Nephron (organoid): ENCODE data around the gene CFAP251.
"Not testable (repeated sequence)": the region's sequence is repeated elsewhere in the genome, so short reads cannot be mapped to it uniquely, and the experiment has no call there.

Source experiments
- H3K27ac Mint-ChIP-seq, 3 experiments: 2 replicates each; pipeline ENCODE4 v1.8.0; 2020; ENCODE audit warnings: mixed read lengths in 3 of 3, mild to moderate bottlenecking in 2 of 3, moderate library complexity in 1 of 3
- H3K27me3 Mint-ChIP-seq: 2 replicates; pipeline ENCODE4 v1.8.0; 2021; ENCODE audit warnings: low read depth, mild to moderate bottlenecking, moderate library complexity, mixed read lengths
- H3K36me3 Mint-ChIP-seq: 2 replicates; pipeline ENCODE4 v1.8.0; 2020; ENCODE audit warnings: low read depth, mixed read lengths
- H3K4me1 Mint-ChIP-seq: 2 replicates; pipeline ENCODE4 v1.8.0; 2020; ENCODE audit warnings: mixed read lengths
- H3K4me3 Mint-ChIP-seq, 3 experiments: 2 replicates each; pipeline ENCODE4 v1.8.0; 2020; ENCODE audit warnings: mild to moderate bottlenecking in 3 of 3, mixed read lengths in 3 of 3, moderate library complexity in 2 of 3
- H3K9me3 Mint-ChIP-seq: 2 replicates; pipeline ENCODE4 v1.8.0; 2020; ENCODE audit warnings: mixed read lengths
- CTCF ChIP-seq, 3 experiments: fragments of 200-600 bp; sonication (generic); IDR thresholded peaks; one replicate each; pipeline ENCODE4 v1.5.0; 2021; ENCODE audit warnings: antibody characterized with exemption in 3 of 3; ENCODE audit not compliant: unreplicated experiment in 3 of 3

Gene CFAP251

DNA sequence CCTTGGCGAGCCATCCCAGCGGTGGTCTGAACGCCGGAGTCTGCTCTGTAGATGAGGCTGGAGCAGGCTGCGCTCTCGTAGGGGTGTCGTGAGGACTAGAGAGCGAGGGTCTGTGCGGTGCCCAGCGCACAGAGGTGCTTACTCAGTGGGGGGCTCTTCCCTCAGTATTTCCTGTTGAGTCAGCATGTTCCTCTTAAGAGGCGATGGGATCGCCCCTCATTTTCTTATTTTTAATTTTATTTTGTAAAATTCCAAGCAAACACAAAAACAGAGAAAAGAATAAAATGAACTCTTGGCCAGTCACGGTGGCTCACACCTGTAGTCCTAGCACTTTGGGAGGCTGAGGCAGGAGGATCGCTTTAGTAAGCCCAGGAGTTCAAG lies 62.5 kb downstream of the CFAP251 start:
- no peak overlapping the region for H3K27ac Mint-ChIP-seq
- peaks cover 7% of the 10 kb centered on the region for H3K4me1 Mint-ChIP-seq
- no peak for TF ChIP-seq CTCF (IDR thresholded peaks at IDR 0.05; ENCODE audit: unreplicated experiment in 3 of 3)
- no peaks in the 10 kb centered on the region for H3K36me3 Mint-ChIP-seq
- no peak overlapping the region for H3K4me3 Mint-ChIP-seq
- no peaks in the 10 kb centered on the region for H3K9me3 Mint-ChIP-seq
- peaks cover 3% of the 10 kb centered on the region for H3K27me3 Mint-ChIP-seq

DNA sequence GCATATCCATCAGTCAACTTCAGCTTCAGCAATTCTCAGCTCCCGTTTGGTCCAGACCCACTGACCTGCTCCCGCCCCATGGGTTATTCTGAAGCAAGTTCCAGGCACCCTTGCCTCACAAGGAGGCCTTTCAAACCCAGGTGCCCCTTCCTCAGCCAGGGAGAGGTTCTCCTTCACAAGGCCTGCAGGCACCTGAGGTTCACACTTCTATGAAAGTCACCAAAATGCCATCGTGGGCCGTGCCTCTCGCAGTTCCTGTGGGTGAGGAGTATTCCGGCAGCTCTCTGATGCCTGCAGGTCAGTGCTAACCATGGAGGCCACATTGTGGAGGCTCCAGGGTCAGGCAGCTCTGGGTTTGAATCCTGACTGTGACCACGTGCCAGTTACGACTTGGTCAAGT lies 63.1 kb downstream of the CFAP251 start:
- TF ChIP-seq CTCF (IDR thresholded peaks at IDR 0.05; ENCODE audit: unreplicated experiment in 3 of 3): no peak
- Mint-ChIP-seq H3K9me3 (no peaks in the 10 kb centered on the region), H3K27me3 (peaks cover 3% of the 10 kb centered on the region), H3K27ac (no peak overlapping the region), H3K36me3 (no peaks in the 10 kb centered on the region), H3K4me1 (peaks cover 7% of the 10 kb centered on the region), H3K4me3 (no peak overlapping the region)

- H3K36me3 Mint-ChIP-seq: no peaks in the 10 kb centered on the region
- H3K9me3 Mint-ChIP-seq: no peaks in the 10 kb centered on the region
- peaks cover 3% of the 10 kb centered on the region for H3K27me3 Mint-ChIP-seq
- no peak overlapping the region for H3K4me3 Mint-ChIP-seq
- no peak overlapping the region for H3K27ac Mint-ChIP-seq
- TF ChIP-seq CTCF (IDR thresholded peaks at IDR 0.05; ENCODE audit: unreplicated experiment in 3 of 3): no peak
- peaks cover 7% of the 10 kb centered on the region for H3K4me1 Mint-ChIP-seq
Measured at GRCh38 chr12:121982950-121983349, 64.6 kb downstream of the CFAP251 start.

DNA sequence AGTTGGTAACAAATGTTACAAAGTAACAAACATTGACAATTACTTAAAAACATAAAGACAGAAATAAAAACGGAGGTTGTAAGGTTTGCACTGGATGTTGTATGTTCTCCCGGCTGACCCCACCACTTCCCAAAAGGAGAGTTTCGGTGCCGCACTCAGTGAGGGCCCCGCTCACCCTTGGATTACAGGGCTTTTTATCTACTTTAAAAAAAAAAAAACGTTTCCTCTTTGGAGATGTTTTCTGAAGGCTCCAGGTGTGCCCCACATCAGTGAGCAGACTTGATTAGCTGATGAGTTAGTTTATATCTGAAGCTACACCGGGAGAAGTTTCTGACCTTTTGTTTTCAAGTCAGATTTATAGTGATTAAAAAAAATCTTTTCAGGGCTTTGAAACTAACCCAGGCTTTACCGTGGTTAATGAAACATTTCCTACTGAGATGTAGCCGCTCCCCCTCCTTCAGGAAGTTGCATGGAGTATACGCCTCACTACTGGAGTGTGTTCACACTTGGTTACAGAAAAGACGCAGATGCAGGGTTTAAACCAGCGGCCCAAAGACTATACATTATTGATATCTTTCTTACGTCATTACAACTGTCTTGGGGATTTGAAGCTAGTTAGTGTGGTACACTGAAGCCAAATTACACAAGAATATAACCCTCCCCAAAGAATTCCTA lies 65.3 kb downstream of the CFAP251 start:
- Mint-ChIP-seq H3K4me1 (peaks cover 7% of the 10 kb centered on the region), H3K27ac (peak overlapping the region; percentile 67 to 76 (median 71)), H3K27me3 (peaks cover 3% of the 10 kb centered on the region), H3K9me3 (no peaks in the 10 kb centered on the region), H3K36me3 (no peaks in the 10 kb centered on the region), H3K4me3 (no peak overlapping the region)
- TF ChIP-seq CTCF (IDR thresholded peaks at IDR 0.05; ENCODE audit: unreplicated experiment in 3 of 3): no peak

DNA sequence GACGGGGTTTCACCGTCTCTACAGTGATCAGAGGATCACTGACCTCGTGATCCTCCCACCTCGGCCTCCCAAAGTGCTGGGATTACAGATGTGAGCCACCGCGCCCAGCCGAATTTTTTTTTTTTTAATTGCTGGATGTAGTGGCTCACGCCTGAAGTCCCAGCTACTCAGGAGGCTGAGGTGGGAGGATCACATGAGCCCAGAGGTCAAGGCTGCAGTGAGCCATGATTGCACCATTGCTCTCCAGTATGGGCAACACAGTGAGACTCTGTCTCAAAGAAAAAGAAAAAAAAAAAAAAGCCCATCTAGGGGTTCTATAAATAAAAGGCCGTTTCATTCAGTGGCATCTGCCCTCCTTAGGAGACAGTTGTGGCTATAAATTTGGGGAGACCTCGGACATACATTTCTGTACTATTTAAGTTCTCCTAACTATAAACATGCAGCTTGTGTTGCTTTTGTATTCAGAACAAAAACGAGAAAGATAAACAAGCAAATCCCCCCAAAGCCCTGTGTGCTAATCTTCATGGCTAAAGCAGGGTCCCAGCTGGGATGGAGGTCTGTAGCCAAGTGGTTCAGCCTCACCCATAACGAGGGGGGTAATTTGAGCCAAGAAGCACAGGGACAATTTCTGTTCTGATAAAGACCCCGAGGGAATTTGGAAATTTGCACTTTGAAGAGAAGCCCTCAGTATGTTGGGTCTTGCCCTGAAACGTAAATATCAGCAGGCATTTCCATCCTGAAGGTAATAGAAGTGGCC lies 68.3 kb downstream of the CFAP251 start:
- Mint-ChIP-seq H3K27me3 (peaks cover 3% of the 10 kb centered on the region), H3K36me3 (no peaks in the 10 kb centered on the region), H3K4me1 (peaks cover 13% of the 10 kb centered on the region), H3K9me3 (no peaks in the 10 kb centered on the region), H3K27ac (no peak overlapping the region), H3K4me3 (no peak overlapping the region)
- no peak for TF ChIP-seq CTCF (IDR thresholded peaks at IDR 0.05; ENCODE audit: unreplicated experiment in 3 of 3)

DNA sequence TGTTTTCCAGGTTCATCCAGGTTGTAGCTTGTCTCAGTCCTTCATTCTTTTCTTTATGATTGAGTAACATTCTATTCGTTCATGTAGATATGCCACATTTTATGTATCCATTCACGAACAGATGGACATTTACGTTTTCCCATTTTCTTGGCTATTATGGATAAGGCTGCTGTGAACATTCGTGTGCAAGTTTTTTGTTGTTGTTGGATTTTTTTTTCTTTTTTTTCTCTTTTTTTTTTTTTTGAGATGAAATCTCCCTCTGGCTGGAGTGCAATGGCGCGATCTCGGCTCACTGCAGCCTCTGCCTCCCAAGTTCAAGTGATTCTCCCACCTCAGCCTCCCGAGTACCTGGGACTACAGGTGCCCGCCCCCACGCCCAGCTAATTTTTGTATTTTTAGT lies 70.1 kb downstream of the CFAP251 start:
- H3K9me3 Mint-ChIP-seq, H3K4me3 Mint-ChIP-seq, H3K27me3 Mint-ChIP-seq, H3K36me3 Mint-ChIP-seq: not testable (repeated sequence)
- Mint-ChIP-seq H3K4me1 (peaks cover 11% of the 10 kb centered on the region), H3K27ac (peak overlapping the region in 1 of 3 experiments; percentile 25)
